GM13976 (cell line): Measurements from ENCODE around the gene CACNA1E.

Experiments used
- DNase-seq: peaks from one replicate; pipeline ENCODE4 v3.0.0; 2012; ENCODE audit warnings: low spot score
- CTCF ChIP-seq: IDR thresholded peaks from 2 replicates; pipeline ENCODE4 v1.5.1; 2012; ENCODE audit warnings: borderline replicate concordance, mild to moderate bottlenecking; ENCODE audit not compliant: insufficient read depth; ENCODE audit errors: extremely low read depth, missing control alignments, control extremely low read depth
- in situ Hi-C: fragments of 300-500 bp; cut with MboI; formaldehyde crosslinking; loops from one replicate; pipeline ENCODE4 v1.12.0; 2022; ENCODE audit warnings: low sequenced_read_pairs, mixed read lengths, inconsistent platforms; ENCODE audit not compliant: unreplicated experiment

CACNA1E gene

GRCh38 chr1:181490276-181490675, 7.0 kb downstream of the CACNA1E start:
- TF ChIP-seq CTCF, result no peak
- in situ Hi-C loops, result no loop called here
- DNase-seq, result no peak

- no peak for DNase-seq
- TF ChIP-seq CTCF, result no peak
- in situ Hi-C loops, result no loop called here
Observed at GRCh38 chr1:181490740-181491712, 7.7 kb downstream of the CACNA1E start.

GRCh38 chr1:181493166-181493565, 9.8 kb downstream of the CACNA1E start:
- in situ Hi-C loops, result no loop called here
- DNase-seq, result no peak
- no peak for TF ChIP-seq CTCF

- in situ Hi-C loops, result no loop called here
- DNase-seq, result no peak
- no peak for TF ChIP-seq CTCF
Observed at GRCh38 chr1:181493885-181494284, 10.6 kb downstream of the CACNA1E start.

GRCh38 chr1:181496759-181497158, 13.4 kb downstream of the CACNA1E start:
- in situ Hi-C loops, result no loop called here
- no peak for DNase-seq
- no peak for TF ChIP-seq CTCF

- DNase-seq, result no peak
- in situ Hi-C loops, result no loop called here
- peak; percentile 9 for TF ChIP-seq CTCF
Observed at GRCh38 chr1:181497870-181498269, 14.6 kb downstream of the CACNA1E start.
